GM12878 (cell line): Measurements from ENCODE around the gene NUDT5. TPM values are rescaled to one million over a fixed set of nuclear protein-coding genes. Genes with fewer than 3 reads are reported as not detected.

Source experiments
- CREM ChIP-seq: IDR thresholded peaks from 2 replicates; pipeline ENCODE4 v1.6.1; 2014; ENCODE audit warnings: antibody characterized with exemption, low read depth
- FOXK2 ChIP-seq: fragments of 450-650 bp; IDR thresholded peaks from 2 replicates; pipeline ENCODE4 v1.6.1; 2017; ENCODE audit warnings: mild to moderate bottlenecking, moderate library complexity
- GATAD2B ChIP-seq: fragments of 450-650 bp; conservative IDR thresholded peaks from 2 replicates; pipeline ENCODE4 v1.6.1; 2017; ENCODE audit warnings: low read depth, mild to moderate bottlenecking, moderate library complexity
- MEF2A ChIP-seq: IDR thresholded peaks from 2 replicates; pipeline ENCODE4 v1.6.1; 2011; ENCODE audit warnings: low read depth, mild to moderate bottlenecking, low read length, moderate library complexity; ENCODE audit not compliant: insufficient read depth
- MYB ChIP-seq: fragments of 150-350 bp; IDR thresholded peaks from 2 replicates; pipeline ENCODE4 v1.6.1; 2014; ENCODE audit warnings: mild to moderate bottlenecking, low read depth, low read length, borderline replicate concordance
- PAX5 ChIP-seq: IDR thresholded peaks from 2 replicates; pipeline ENCODE4 v1.6.1; 2011; ENCODE audit warnings: low read depth, low read length, borderline replicate concordance
- SMC3 ChIP-seq: IDR thresholded peaks from 2 replicates; pipeline ENCODE4 v1.6.1; 2011; ENCODE audit warnings: low read length, improper control_type of control experiment, borderline replicate concordance
- polyA plus RNA-seq, 11 experiments: library from polyadenylated mRNA; depleted of rRNA in 4 of 11; unstranded in 6 of 11; stranded (reverse) in 5 of 11; fragments of >200 nt; fragmentation: Nextera tagmentation in 4 of 11; fragmentation: Illumina TruSeq in 1 of 11; extraction: Ambion mirVana in 4 of 11; extraction: Trizol in 1 of 11; gene quantifications; 1 replicate in 1 of 11; 2 replicates in 10 of 11; pipeline versions ENCODE4 v1.2.1 to v1.2.3, GENCODE V29; 2011 to 2016; ENCODE audit warnings: inconsistent platforms in 2 of 11, missing spikeins in 2 of 11, low read depth in 1 of 11
- total RNA-seq, 4 experiments: library from RNA; depleted of rRNA in 3 of 4; stranded (reverse); fragments of >200 nt in 3 of 4; fragmentation: Illumina TruSeq in 1 of 4; extraction: Trizol in 1 of 4; gene quantifications; 2 replicates each; pipeline versions ENCODE4 v1.2.1 to v1.2.3, GENCODE V29; 2013 to 2021
- TF ChIP-seq, protein P1 (sequence below): fragments of 450-650 bp; IDR thresholded peaks from 2 replicates; pipeline ENCODE4 v1.6.1; 2017; ENCODE audit warnings: mild to moderate bottlenecking, moderate library complexity
- TF ChIP-seq, protein P2 (sequence below): fragments of 450-650 bp; formaldehyde crosslinking; IDR thresholded peaks from 2 replicates; pipeline ENCODE4 v1.4.0; 2022; ENCODE audit warnings: mild to moderate bottlenecking, moderate library complexity
- TF ChIP-seq, protein P3 (sequence below): fragments of 450-650 bp; formaldehyde crosslinking; IDR thresholded peaks from 2 replicates; pipeline ENCODE4 v1.4.0; 2020; ENCODE audit warnings: mild to moderate bottlenecking, moderate library complexity
- TF ChIP-seq, protein P4 (sequence below): IDR thresholded peaks from 2 replicates; pipeline ENCODE4 v1.6.1; 2012; ENCODE audit warnings: low read depth, low read length, improper control_type of control experiment
- TF ChIP-seq, protein P5 (sequence below): fragments of 450-650 bp; IDR thresholded peaks from 2 replicates; pipeline ENCODE4 v1.6.1; 2017; ENCODE audit warnings: mild to moderate bottlenecking, moderate library complexity
- TF ChIP-seq, protein P6 (sequence below): IDR thresholded peaks from 2 replicates; pipeline ENCODE4 v1.6.1; 2012; ENCODE audit warnings: low read depth, low read length, improper control_type of control experiment

The NUDT5 gene
- total and polyA plus RNA-seq, 10 of the 15 experiments (the other 5 are each of a cell fraction or from before 2014, with no cell fraction given), result 74.1 to 345 (median 153) TPM

DNA sequence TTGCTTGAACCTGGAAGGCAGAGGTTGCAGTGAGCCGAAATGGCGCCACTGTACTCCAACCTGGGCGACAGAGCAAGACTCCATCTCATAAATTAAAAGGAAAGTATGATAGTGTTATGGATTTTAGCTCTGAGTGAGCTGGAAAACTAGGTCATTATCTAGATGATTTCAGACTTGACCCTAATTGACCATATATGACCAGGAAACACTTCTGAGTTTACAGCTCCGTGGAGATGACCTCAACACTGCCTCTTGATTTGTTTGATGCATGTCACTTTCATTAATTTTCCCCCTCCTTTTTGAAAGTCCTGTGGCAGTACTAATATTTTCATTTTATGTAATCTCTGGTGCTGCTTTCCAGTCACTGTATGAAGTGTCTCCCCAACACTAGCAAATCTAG is 74.0 kb downstream of the NUDT5 start (continued):
- TF ChIP-seq, protein P1, sequence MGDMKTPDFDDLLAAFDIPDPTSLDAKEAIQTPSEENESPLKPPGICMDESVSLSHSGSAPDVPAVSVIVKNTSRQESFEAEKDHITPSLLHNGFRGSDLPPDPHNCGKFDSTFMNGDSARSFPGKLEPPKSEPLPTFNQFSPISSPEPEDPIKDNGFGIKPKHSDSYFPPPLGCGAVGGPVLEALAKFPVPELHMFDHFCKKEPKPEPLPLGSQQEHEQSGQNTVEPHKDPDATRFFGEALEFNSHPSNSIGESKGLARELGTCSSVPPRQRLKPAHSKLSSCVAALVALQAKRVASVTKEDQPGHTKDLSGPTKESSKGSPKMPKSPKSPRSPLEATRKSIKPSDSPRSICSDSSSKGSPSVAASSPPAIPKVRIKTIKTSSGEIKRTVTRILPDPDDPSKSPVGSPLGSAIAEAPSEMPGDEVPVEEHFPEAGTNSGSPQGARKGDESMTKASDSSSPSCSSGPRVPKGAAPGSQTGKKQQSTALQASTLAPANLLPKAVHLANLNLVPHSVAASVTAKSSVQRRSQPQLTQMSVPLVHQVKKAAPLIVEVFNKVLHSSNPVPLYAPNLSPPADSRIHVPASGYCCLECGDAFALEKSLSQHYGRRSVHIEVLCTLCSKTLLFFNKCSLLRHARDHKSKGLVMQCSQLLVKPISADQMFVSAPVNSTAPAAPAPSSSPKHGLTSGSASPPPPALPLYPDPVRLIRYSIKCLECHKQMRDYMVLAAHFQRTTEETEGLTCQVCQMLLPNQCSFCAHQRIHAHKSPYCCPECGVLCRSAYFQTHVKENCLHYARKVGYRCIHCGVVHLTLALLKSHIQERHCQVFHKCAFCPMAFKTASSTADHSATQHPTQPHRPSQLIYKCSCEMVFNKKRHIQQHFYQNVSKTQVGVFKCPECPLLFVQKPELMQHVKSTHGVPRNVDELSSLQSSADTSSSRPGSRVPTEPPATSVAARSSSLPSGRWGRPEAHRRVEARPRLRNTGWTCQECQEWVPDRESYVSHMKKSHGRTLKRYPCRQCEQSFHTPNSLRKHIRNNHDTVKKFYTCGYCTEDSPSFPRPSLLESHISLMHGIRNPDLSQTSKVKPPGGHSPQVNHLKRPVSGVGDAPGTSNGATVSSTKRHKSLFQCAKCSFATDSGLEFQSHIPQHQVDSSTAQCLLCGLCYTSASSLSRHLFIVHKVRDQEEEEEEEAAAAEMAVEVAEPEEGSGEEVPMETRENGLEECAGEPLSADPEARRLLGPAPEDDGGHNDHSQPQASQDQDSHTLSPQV, result no peak
- TF ChIP-seq, protein P2, sequence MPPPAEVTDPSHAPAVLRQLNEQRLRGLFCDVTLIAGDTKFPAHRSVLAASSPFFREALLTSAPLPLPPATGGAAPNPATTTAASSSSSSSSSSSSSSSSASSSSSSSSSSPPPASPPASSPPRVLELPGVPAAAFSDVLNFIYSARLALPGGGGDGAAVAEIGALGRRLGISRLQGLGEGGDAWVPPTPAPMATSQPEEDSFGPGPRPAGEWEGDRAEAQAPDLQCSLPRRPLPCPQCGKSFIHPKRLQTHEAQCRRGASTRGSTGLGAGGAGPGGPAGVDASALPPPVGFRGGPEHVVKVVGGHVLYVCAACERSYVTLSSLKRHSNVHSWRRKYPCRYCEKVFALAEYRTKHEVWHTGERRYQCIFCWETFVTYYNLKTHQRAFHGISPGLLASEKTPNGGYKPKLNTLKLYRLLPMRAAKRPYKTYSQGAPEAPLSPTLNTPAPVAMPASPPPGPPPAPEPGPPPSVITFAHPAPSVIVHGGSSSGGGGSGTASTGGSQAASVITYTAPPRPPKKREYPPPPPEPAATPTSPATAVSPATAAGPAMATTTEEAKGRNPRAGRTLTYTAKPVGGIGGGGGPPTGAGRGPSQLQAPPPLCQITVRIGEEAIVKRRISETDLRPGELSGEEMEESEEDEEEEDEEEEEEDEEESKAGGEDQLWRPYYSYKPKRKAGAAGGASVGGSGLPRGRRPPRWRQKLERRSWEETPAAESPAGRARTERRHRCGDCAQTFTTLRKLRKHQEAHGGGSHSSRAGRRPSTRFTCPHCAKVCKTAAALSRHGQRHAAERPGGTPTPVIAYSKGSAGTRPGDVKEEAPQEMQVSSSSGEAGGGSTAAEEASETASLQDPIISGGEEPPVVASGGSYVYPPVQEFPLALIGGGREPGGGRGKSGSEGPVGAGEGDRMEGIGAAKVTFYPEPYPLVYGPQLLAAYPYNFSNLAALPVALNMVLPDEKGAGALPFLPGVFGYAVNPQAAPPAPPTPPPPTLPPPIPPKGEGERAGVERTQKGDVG (CRISPR knock-in tag), result no peak
- TF ChIP-seq CREM (no peak), SMC3 (no peak), PAX5 (no peak), MYB (no peak), GATAD2B (0 out of 2 replicates have a peak, but pooled peaks have one; percentile 6), MEF2A (no peak), FOXK2 (no peak)
- TF ChIP-seq, protein P3, sequence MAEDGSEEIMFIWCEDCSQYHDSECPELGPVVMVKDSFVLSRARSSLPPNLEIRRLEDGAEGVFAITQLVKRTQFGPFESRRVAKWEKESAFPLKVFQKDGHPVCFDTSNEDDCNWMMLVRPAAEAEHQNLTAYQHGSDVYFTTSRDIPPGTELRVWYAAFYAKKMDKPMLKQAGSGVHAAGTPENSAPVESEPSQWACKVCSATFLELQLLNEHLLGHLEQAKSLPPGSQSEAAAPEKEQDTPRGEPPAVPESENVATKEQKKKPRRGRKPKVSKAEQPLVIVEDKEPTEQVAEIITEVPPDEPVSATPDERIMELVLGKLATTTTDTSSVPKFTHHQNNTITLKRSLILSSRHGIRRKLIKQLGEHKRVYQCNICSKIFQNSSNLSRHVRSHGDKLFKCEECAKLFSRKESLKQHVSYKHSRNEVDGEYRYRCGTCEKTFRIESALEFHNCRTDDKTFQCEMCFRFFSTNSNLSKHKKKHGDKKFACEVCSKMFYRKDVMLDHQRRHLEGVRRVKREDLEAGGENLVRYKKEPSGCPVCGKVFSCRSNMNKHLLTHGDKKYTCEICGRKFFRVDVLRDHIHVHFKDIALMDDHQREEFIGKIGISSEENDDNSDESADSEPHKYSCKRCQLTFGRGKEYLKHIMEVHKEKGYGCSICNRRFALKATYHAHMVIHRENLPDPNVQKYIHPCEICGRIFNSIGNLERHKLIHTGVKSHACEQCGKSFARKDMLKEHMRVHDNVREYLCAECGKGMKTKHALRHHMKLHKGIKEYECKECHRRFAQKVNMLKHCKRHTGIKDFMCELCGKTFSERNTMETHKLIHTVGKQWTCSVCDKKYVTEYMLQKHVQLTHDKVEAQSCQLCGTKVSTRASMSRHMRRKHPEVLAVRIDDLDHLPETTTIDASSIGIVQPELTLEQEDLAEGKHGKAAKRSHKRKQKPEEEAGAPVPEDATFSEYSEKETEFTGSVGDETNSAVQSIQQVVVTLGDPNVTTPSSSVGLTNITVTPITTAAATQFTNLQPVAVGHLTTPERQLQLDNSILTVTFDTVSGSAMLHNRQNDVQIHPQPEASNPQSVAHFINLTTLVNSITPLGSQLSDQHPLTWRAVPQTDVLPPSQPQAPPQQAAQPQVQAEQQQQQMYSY (CRISPR knock-in tag), result no peak
- TF ChIP-seq, protein P4, sequence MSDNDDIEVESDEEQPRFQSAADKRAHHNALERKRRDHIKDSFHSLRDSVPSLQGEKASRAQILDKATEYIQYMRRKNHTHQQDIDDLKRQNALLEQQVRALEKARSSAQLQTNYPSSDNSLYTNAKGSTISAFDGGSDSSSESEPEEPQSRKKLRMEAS, result no peak
- TF ChIP-seq, protein P5, sequence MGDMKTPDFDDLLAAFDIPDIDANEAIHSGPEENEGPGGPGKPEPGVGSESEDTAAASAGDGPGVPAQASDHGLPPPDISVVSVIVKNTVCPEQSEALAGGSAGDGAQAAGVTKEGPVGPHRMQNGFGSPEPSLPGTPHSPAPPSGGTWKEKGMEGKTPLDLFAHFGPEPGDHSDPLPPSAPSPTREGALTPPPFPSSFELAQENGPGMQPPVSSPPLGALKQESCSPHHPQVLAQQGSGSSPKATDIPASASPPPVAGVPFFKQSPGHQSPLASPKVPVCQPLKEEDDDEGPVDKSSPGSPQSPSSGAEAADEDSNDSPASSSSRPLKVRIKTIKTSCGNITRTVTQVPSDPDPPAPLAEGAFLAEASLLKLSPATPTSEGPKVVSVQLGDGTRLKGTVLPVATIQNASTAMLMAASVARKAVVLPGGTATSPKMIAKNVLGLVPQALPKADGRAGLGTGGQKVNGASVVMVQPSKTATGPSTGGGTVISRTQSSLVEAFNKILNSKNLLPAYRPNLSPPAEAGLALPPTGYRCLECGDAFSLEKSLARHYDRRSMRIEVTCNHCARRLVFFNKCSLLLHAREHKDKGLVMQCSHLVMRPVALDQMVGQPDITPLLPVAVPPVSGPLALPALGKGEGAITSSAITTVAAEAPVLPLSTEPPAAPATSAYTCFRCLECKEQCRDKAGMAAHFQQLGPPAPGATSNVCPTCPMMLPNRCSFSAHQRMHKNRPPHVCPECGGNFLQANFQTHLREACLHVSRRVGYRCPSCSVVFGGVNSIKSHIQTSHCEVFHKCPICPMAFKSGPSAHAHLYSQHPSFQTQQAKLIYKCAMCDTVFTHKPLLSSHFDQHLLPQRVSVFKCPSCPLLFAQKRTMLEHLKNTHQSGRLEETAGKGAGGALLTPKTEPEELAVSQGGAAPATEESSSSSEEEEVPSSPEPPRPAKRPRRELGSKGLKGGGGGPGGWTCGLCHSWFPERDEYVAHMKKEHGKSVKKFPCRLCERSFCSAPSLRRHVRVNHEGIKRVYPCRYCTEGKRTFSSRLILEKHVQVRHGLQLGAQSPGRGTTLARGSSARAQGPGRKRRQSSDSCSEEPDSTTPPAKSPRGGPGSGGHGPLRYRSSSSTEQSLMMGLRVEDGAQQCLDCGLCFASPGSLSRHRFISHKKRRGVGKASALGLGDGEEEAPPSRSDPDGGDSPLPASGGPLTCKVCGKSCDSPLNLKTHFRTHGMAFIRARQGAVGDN, result peak; percentile 90
- TF ChIP-seq, protein P6, sequence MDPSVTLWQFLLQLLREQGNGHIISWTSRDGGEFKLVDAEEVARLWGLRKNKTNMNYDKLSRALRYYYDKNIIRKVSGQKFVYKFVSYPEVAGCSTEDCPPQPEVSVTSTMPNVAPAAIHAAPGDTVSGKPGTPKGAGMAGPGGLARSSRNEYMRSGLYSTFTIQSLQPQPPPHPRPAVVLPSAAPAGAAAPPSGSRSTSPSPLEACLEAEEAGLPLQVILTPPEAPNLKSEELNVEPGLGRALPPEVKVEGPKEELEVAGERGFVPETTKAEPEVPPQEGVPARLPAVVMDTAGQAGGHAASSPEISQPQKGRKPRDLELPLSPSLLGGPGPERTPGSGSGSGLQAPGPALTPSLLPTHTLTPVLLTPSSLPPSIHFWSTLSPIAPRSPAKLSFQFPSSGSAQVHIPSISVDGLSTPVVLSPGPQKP, result no peak
